ENCODE measurements around the gene C6orf89.

DNA sequence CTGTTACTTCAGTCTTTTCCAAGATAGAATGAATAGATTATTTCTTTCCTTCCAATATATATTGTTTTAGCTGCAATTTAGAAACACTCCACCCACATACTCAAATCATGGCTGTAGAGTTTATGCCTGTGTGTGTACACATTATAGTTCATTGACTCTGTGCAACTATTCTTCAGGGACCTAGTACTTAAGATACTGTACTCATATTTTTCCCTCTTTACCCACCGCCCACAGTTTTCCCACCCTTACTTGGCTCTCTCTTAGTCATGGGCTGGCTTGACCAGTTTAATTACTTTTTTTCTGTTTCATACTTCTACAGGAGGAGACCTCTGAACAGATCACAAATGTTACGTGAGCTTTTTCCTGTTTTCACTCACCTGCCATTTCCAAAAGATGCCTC lies 30.4 kb downstream of the C6orf89 start:
- TF ChIP-seq, protein P1, sequence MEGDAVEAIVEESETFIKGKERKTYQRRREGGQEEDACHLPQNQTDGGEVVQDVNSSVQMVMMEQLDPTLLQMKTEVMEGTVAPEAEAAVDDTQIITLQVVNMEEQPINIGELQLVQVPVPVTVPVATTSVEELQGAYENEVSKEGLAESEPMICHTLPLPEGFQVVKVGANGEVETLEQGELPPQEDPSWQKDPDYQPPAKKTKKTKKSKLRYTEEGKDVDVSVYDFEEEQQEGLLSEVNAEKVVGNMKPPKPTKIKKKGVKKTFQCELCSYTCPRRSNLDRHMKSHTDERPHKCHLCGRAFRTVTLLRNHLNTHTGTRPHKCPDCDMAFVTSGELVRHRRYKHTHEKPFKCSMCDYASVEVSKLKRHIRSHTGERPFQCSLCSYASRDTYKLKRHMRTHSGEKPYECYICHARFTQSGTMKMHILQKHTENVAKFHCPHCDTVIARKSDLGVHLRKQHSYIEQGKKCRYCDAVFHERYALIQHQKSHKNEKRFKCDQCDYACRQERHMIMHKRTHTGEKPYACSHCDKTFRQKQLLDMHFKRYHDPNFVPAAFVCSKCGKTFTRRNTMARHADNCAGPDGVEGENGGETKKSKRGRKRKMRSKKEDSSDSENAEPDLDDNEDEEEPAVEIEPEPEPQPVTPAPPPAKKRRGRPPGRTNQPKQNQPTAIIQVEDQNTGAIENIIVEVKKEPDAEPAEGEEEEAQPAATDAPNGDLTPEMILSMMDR (conservative IDR thresholded peaks at IDR 0.05; ENCODE audit: low read depth, low read length) = no peak
- TF ChIP-seq EZH2 (IDR thresholded peaks at IDR 0.05; ENCODE audit: borderline replicate concordance, low read depth, low read length, poor library complexity, severe bottlenecking) = no peak
